Fibroblast of skin of right quadriceps (primary cell): ENCODE results near the gene MCMBP.
A peak's percentile ranks its signal among the peaks of the same experiment; 100 is the strongest.
"Not testable (repeated sequence)": the region's sequence is repeated elsewhere in the genome, so short reads cannot be mapped to it uniquely, and the experiment has no call there.

Source experiments
- DNase-seq: peaks from one replicate; pipeline ENCODE4 v3.0.0-alpha.2; 2013

Gene MCMBP

DNA sequence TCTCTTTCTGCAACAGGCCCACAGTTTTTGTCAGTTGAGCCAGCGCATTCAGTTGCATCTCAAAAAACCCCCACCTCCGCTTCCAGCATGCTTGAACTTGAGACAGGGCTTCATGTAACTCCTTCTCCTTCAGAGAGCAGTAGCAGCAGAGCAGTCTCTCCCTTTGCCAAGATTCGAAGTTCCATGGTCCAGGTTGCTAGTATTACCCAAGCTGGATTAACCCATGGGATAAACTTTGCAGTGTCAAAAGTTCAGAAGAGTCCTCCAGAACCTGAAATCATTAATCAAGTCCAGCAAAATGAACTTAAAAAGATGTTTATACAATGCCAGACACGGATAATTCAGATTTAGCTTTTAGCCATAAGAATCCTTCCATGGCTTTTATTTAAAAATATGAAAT is 45.2 kb downstream of the MCMBP start:
- DNase-seq: no peak

GRCh38 chr10:119826771-119827170 is 45.9 kb downstream of the MCMBP start:
- no peak for DNase-seq

DNA sequence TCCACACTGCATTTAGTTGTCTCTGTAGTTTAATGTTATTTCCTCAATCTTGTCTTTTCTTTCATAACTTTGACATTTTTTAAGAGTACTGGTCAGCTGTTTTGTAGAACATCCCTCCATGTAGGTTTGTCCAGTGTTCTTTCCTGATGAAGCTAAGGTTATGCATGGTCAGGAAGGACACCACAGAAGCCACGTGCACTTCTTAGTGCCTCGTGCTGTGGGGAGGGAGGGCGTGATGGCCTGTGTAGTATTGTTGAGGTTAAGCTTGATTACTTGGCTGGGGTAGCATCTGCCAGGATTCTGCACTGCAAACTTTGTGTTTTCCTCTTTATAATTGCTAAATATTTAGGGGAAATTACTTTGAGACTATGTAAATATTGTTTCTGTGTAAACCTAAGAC is 48.3 kb downstream of the MCMBP start:
- no peak for DNase-seq

DNA sequence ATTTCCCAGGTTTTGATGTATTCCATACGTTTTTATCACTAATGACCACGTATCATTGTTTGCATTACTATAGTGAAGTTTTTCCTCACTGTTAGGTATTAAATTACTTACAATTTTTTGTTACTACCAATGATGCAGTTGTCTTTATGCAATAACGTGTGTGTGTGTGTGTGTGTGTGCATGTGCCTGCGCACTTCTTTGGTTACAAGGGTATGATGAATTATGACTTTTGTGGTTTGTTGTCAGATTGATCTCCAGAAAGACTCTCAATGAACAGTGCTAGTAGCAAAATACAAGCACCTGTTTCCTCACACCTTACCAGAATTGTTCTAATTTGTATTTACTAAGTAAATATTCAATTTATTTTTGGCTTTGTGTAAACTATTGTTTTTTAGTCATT is 51.5 kb downstream of the MCMBP start:
- DNase-seq: no peak

GRCh38 chr10:119818889-119819270 is 53.8 kb downstream of the MCMBP start:
- DNase-seq: peak; percentile 26

GRCh38 chr10:119817991-119818888 is 54.4 kb downstream of the MCMBP start:
- DNase-seq: peak; percentile 83

DNA sequence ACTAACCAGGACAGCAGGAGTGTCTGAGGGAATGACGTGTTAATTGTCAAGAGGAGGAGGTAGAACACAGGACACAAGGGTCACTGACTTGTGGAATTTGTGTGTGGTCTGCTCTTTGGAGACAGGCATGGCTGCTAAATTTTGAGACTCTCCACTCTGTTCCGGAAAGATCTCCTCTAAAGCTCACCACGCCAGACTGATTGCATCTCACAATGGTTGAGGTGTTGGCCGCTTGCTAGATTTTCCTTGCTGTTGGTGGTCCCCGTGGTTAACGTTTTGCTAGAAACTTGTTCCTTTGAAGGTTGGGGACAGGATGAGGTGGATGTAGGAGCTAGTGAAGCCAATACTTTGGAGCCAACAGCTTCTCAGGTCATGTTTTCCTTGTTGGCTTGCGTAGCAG is 57.0 kb downstream of the MCMBP start:
- no peak for DNase-seq

DNA sequence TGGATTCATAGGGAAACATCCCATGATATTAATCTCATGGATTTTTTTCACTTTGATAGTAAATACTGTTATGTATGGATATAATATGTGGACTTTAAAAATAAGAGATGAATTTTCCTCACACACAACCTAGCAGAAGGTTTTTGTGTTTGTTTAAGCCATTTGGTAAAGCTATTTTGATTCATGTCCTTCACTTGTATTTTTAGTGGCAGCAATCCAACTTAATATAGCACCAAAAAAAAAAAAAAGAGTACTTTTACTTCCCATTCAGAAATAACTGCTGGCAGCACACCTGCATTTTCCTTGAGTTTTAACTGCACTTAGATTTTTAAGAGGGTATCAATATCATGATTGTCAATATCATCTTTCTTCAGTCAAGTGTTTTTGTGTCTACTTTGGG is 60.0 kb downstream of the MCMBP start:
- no peak for DNase-seq

- DNase-seq: no peak
Measured at GRCh38 chr10:119811122-119811521, 61.5 kb downstream of the MCMBP start.

DNA sequence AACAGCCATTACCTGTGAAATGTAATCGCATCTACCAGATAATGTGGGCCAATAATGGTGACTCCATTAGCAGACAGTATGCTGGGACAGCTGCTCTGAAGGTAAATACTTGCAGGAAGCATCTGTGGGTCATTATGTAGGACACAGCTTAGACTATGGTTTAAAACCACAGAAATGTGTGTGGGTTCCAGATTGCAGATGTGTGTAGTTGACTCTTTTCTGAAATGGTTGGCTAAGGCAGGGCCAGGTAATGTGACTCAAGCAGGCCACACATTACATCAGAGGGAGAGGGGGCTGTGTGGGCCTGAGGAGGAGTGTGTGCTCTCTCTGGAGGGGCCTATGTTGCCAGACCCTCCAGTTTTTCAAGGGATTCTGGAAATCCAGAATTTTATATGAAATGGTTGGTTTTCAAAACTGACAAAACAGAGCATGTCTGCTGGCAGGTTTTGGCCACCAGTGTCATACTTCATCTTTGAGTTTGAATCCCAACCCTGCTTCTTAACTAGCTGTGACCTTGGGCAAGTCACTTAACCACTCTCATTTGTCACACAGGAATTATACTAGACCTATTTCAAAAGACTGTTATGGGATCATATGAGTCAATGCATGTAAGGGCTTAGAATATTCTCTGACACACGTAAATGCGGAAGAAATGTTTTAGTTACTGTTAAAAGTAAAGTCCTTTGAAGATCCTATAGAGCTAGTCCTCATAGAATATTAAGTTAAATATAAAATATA is 64.5 kb downstream of the MCMBP start:
- peak; percentile 90 for DNase-seq

GRCh38 chr10:119806334-119807130 is 66.1 kb downstream of the MCMBP start:
- DNase-seq: no peak

GRCh38 chr10:119805702-119806230 is 66.9 kb downstream of the MCMBP start:
- no peak for DNase-seq

- peak; percentile 80 for DNase-seq
Measured at GRCh38 chr10:119803264-119803663, 69.4 kb downstream of the MCMBP start.

- peak; percentile 23 for DNase-seq
Measured at GRCh38 chr10:119801998-119802538, 70.6 kb downstream of the MCMBP start.

DNA sequence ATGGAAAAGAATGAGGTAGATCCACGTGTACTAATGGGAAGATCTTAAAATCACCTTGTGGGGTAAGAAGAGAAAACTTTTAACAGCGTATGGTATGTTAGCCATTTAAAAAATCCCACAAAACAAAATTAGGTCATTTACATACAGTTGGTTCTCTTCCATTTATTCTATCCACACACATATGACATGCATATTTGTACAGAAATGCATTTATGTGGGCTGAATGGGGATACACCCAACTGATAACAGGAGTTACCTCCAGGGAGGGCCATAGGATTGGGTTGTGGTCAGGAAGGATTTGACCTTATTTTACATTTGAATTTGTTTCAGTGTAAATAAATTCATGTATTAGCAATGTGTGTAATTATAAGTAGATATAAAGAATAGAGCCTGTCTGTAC is 71.5 kb downstream of the MCMBP start:
- DNase-seq: no peak

- DNase-seq: no peak
Measured at GRCh38 chr10:119796039-119796438, 76.6 kb downstream of the MCMBP start.

GRCh38 chr10:119795101-119795500 is 77.5 kb downstream of the MCMBP start:
- DNase-seq: not testable (repeated sequence)

DNA sequence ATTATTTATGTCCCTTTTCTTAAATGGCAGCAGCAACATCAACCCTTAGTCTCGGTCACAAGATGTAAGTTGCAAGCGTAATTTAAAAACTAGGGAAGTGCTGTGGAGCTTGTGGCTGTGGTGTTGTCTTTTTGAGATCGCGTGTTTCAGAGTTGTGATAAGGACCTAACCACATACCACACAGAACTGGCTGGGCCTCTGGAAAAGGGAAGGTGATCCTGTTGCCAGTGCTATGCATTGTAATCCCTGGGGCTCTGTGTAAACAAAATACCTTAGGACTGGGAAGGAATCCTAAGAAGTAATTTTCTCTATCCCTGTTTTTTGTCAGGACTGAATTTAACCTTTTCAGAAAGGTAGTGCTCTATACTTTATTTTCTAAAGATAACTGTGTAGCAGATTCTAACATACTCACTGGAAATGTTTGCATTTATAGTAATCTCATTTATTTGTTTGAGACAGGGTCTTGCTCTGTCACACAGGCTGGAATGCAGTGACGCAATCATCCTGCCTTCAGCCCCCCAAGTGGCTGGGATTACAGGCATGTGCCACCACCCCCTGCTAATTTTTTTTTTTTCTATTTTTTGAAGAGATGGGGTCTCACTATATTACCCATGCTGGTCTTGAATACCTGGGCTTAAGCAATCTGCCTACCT is 86.4 kb downstream of the MCMBP start:
- DNase-seq: peak; percentile 56

- no peak for DNase-seq
Measured at GRCh38 chr10:119784340-119785067, 88.1 kb downstream of the MCMBP start.

DNA sequence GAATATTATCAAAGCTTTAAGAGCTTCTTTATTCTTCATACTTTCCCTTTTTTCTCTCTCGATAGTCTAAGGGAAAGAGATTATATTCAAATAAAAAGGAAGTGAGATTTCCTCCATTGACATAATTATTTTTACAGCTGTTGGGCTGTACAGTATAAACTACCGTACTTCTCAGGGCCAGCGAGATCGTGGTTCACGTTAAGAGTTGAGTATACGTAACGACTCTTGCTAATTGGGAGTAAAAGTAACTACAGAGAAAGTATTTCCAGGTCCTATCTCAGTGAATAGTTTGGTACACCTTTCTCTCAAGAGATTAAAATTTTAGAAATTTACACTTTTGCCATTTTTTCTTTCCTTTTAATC is 89.0 kb downstream of the MCMBP start:
- no peak for DNase-seq

DNA sequence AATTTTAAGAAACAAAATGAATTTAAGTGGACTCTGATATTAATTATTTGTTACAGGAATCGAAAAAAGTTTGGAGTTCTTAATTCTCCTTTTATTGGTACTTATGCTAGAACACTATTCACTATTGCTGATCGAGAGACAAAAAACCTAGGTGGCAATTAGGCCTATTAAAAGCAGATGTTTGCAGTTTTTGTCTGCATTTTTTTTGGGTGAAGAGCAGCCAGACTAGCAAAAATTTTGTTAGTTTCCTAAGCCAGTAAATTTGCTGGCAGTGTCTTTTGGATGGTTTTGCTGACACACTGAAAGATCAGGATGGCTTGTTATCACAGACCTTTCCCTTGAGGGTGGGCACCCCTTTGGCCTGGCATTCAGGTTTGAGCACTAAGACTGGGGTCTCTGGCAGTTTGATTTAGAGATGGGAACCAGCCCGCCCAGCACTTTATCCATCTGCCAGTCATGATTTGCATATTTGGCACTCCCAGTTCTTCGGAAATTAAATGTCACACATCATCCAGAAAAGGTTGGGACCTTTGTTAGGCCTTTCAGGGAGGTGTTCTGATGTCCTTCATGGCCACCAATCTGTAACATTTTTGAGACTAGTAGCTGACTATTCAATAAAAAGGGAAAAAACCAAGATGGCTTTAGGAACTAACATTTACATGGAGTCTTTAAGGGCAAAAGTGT is 89.5 kb downstream of the MCMBP start:
- peak; percentile 34 for DNase-seq
